GM20431 (cell line): ENCODE measurements around the gene GPR146.

Experiments
- in situ Hi-C: fragments of 300-500 bp; cut with MseI, MboI; formaldehyde crosslinking; loops from one replicate; pipeline ENCODE4 v1.15.0; 2020; ENCODE audit warnings: low sequenced_read_pairs; ENCODE audit not compliant: unreplicated experiment

GPR146 gene

DNA sequence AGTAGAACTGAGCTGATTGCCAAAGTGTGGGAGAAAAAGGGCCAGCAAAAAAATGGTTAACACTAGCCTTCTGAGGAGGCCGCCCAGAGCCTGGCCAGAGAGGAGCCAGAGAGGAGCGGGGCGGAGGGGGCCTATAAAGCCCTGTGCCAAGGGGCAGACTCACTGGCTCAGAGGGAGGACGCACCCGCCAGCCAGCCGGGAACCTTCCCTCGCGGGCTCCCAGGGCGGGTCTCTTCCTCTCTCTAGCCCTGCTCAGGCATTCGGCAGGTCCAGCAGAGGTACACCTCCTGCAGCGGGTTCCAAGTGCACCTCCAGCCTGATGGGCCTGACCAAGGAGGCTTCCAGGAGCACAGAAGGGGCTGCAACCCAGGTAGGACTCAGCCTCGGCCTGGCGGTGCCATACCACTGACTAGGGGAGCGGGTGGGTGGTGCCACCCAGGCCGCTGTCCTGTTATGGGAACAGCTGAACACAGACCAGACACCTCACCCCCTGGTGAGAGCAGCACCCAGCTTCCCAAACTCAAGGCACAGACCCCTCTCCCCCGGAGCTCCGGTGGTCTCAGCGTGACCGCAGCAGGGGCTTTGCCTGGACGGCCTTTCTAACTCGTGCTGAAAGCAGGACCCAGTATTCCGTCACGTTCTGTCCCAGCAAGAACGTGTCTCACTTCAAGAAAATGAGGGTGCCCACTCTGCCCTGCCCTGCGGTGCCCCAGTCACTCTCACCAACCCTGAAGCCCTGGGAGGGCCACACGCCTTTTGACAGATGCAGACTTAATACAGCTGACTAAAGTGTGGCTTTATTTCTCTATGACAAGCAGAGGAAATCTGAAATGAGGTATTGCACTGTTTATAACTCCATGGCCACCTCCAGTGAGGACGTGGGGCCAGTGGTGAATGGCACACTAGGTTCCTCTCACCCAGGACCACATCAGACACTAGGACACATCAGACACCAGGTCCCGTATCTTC lies 43.9 kb downstream of the GPR146 start, which contains the start of gene GPER1:
Gene GPER1 (plus strand): TSS at position 162 of the 969 bp plus-strand sequence. CDS start 3,616 bp downstream, outside the sequence.
- in situ Hi-C loops: no loop called here

DNA sequence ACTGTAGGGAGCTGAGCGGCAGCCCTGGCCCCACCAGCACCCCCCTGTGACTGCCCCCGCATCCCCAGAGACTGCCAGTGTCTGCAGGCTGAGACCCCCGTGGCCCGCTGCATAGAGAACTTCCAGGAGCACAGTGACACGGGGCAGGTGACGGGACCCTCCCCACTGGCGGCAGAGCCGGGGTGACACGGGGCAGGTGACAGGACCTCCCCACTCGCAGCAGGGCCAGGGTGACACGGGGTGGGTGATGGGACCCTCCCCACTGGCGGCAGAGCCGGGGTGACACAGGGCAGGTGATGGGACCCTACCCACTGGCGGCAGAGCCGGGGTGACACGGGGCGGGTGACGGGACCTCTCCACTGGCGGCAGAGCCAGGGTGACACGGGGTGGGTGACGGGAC lies 45.9 kb downstream of the GPR146 start:
- in situ Hi-C loops: no loop called here

DNA sequence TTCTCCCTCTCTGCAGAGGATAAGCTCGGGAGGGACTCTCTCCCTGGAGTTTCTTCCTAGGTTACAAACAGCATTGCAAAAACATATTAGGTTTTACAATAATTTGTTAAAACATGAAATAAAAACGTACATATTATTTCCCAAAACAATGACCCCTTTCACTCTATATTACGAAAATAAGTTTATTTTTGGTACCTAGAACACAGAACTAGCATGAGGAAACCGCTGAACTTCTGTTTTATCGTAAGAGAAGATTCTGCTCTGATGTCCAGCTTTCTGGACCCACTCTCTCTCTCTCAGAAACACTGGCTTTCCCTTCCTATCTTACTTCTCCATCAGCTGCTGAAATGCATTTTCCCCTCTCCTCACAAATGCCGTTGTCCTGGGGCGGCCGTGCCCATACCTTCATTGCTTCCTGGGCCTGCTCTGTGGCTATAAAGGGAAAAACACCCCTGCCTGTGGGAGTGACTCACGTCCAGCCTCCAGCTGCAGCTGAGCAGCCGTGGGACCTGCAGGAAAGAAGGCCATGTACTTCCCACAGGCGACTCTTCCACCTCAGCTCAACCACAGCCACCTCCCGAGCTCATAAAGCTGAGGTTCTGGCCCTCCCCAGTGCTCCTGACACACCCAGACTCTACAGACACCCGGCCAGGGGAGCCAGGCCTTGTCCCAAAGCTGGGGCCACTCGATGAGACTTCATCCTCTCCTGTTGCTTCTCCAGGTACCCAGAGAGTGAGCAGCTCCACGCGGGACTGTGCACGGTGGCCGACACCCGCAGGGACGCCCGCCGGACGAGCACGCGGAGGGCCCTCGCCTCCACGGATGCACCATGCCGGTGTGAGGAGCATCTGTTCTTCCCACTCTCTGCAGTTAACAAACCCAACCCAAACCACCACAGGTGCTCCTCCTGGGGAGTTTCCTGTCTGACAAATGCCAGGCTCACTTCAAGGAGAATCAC lies 46.6 kb downstream of the GPR146 start:
- in situ Hi-C loops: no loop called here

DNA sequence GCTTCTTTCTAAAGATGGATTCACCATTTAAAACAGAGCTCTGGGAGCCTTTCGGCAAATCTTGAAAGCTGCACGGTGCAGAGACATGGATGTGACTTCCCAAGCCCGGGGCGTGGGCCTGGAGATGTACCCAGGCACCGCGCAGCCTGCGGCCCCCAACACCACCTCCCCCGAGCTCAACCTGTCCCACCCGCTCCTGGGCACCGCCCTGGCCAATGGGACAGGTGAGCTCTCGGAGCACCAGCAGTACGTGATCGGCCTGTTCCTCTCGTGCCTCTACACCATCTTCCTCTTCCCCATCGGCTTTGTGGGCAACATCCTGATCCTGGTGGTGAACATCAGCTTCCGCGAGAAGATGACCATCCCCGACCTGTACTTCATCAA lies 47.3 kb downstream of the GPR146 start:
- in situ Hi-C loops: no loop called here

DNA sequence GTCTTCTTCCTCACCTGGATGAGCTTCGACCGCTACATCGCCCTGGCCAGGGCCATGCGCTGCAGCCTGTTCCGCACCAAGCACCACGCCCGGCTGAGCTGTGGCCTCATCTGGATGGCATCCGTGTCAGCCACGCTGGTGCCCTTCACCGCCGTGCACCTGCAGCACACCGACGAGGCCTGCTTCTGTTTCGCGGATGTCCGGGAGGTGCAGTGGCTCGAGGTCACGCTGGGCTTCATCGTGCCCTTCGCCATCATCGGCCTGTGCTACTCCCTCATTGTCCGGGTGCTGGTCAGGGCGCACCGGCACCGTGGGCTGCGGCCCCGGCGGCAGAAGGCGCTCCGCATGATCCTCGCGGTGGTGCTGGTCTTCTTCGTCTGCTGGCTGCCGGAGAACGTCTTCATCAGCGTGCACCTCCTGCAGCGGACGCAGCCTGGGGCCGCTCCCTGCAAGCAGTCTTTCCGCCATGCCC lies 47.9 kb downstream of the GPR146 start:
- in situ Hi-C loops: no loop called here

DNA sequence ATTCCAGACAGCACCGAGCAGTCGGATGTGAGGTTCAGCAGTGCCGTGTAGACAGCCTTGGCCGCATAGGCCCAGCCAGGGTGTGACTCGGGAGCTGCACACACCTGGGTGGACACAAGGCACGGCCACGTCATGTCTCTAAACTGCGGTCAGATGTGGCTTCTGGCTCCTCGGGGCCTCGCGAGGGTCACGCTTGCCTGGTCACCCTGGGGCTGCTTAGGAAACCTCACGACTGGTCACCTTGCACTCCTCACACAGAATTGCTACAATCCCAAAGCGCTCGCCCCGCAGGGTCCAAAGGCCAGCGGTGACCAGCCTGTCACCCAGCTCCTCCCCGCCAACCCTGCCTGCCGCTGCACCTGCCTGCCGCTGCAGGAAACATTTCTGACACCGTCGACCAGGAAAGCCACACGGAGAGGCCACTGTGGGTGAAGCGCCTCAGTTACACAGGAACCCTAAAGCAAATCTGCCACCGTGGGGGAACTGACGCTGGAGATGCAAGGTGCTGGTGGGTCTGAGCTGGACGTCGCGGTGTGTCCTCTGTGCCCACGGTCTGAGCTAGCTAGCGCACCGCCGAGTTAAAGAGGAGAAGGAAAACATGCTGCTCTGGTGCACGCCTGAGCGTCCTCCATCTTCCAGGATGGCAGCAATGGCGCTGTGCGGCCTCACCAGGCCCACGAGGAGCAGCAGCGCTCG lies 48.6 kb downstream of the GPR146 start:
- in situ Hi-C loops: no loop called here

DNA sequence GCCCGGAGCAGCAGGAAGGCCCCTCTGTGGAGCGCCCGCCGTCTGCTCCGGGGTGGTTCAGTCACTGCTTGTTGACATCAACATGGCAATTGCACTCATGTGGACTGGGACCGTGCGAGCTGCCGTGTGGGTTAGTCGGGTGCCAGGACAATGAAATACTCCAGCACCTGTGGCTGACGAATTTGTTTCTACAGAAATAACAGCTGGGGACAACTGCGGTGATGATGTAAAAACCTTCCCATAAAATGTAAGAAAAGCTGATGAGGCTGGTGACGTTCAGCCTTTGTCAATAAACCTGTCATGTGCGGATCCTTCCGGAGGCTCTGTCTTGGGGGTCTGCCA lies 49.1 kb downstream of the GPR146 start:
- in situ Hi-C loops: no loop called here

DNA sequence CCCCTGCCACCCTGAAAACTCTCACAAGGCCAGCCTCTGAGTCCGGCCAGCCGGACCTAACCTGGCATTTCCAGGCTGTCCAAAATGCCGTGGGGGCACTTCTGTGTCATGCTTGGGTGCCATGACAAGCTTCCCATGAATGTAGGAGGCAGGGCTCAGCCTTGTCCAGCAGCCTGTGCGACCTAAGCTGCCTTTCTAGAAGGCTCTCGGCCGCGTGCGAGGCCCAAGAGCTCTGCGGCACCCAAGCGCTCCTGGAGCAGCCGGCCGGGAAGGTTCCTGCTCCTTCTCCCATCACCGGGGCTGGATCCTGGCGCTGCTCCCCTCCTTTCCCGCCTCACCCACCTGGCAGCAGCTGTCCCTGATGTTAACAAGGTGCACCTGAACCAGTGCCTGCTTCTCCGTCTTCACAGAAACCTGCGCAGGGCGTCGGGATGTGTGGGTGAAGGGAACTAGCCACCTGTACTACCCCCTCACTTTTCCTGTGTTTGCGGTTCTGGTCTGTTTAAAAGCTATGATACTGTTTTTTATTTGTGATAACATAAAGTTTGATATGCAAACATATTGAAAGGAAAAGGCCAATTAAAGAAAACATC lies 49.7 kb downstream of the GPR146 start:
- in situ Hi-C loops: no loop called here

DNA sequence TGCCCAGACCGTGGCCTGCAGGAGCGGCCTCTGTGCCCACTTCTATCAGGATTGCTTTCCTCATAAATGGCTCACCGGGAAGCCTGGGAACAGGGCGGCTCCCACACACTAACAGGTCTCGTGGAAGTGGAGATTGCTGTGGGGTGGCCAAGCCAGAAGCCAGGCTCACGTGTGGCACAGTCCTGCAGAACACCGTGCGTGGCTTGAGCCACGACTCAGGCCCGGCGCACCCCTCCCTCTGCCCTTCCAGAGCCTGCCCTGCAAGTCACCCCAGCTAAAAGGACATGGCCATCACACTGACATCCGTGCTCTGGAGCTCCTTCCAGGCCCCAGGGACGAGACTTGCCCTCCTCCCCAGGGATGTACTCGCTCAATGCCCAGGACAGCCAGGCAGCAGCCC lies 50.5 kb downstream of the GPR146 start:
- in situ Hi-C loops: no loop called here

DNA sequence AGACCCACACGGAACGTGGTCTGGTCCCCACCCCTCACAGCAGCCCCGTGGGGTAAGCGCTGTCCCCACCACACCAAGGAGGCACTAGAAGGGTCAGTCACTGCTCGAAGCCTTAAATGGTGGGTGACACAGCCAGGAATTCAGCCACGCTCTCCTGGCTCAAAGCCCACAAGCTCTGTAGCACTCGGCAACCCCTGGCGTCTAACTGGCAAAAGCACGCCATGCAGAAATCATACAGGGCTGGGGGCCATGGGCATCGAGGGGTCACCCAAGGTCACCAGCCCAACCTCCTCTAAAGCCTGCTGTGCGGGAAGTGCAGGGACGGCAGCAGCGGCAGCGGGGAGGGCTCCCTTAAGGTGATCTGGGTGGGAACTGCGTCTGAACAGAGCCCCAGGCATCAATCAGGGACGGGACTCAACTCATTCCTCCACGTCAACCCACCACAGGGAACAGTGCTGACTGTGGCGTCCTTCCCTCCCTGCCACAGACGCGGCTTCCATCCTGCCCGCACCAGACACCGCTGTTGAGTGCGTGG lies 51.3 kb downstream of the GPR146 start:
- in situ Hi-C loops: no loop called here

DNA sequence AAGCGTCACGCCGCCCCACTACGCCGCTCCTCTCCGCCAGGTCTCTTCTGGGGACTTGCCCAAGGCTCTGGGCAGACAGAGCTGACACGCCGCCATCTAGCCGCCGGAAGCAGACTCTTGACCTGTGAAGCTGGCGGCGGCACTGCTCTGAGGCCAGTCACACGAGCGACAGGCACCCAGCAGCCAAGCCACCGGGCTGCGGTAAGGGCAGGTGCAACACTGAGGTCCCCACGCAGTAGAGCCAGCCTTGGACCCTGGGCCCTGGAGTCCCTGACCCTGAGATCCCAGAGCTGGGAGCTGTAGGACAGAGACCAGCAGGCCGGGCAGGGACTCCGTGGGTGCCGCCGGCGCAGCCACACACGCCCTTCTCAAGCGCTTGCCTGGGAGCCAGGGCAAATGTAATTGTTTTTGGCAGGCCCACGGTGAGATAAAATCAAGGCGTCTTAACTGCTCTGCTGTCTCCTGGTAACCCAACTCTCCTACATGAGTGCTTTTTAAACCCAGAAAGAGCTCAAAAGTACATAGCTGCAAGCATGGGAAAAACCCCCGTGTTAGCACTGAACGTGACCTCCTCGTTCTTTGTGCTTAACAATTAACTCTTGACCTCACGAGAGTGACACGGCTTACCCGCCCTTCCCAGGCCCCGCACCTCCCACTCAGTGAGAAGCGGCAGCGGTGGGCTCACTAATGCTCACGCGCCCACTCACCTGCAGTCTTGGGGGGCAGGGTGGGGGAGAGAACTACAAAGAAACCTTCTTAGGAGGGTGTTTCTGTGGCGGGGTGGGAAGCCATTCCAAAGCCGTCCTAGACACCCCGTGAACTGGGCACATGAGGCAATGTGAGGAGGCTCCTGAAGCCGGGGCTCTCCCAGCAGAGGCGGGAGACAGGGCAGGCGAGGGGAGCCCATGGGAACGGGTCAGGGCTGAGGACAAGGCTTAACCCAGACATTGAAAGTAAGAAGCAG lies 52.1 kb downstream of the GPR146 start:
- in situ Hi-C loops: no loop called here

DNA sequence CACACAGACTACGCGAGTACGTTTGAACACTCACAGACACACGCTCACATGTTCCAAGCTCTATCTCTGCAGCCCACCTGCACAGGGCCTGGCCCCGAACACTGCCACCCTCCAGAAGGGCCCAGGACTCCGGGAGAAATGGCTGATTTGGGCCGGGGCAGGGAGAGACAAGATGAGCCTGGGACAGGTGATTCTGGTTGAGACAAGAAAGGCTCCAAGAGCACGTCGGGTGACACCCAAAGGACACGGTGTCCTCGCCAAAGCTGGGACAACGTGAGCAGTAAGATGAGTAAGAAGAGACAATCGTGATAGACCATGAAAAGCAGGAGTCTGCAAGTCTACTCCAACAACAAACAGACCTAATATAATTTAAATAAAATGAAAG lies 52.8 kb downstream of the GPR146 start:
- in situ Hi-C loops: no loop called here

DNA sequence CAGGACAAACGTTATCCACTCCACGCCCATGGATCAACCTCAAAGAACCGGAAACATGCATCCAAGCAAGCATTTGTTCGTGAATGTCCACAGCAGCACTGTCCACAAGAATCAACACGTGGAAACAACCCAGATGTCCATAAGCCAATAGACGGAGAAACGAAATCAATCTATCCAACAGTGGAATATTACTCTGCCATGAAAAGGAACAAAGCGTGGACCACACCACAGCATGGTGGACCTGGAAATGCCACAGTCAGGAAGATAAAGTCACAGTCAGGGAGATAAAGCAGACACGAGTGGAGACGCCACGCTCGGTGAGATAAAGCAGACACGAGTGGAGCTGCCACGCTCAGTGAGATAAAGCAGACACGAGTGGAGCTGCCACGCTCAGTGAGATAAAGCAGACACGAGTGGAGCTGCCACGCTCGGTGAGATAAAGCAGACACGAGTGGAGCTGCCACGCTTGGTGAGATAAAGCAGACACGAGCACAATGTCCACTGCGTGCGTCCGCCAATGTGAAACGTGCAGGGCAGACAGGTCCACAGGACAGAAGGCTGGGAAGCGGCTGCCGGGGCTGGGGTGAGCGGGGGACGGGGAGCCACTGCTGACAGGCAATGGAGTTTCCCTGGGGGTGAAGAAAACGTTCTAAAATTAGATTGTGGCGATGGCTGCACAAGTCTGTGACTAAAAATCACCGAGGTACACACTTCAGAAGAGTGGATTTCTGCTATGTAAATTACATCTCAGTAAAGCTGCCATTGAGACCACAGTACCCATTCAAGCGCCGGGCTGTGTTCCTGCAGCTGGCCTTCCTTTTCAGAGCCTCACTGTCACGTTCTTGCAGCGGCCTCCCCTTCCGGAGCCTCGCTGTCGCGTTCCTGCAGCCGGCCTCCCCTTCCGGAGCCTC lies 54.2 kb downstream of the GPR146 start:
- in situ Hi-C loops: no loop called here

DNA sequence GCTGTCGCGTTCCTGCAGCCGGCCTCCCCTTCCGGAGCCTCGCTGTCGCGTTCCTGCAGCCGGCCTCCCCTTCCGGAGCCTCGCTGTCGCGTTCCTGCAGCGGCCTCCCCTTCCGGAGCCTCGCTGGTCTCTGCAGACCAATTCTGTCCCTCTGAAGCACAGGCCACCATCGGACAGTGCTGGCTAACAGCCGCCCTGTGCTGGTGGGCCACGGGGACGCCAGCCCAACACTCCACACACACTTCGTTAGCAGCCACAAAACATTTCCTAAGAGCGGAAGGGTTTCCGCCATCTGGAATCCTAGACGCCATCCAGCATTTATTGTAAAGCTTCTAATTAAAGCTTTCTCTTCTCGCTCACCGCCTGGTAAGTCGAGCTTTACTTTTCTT lies 54.8 kb downstream of the GPR146 start:
- in situ Hi-C loops: no loop called here

DNA sequence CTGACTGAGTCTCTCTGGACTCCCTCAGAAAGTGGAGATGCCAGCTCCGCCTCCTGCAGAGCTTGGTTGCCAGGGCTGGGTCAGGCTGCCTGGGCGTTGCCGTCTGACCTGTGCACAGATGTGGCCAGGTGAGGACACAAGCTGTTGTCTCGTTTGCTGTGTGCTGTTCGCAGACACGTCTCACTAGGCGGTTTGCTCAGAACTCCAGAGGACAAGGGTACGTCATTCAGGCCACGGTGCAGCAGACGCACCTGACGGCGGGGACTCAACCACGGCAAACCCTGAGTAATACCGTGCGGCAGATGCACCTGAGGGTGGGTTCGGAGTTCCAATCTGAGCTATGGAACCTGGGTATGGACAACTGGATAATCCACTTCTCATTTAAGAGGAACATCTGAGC lies 55.3 kb downstream of the GPR146 start:
- in situ Hi-C loops: no loop called here

DNA sequence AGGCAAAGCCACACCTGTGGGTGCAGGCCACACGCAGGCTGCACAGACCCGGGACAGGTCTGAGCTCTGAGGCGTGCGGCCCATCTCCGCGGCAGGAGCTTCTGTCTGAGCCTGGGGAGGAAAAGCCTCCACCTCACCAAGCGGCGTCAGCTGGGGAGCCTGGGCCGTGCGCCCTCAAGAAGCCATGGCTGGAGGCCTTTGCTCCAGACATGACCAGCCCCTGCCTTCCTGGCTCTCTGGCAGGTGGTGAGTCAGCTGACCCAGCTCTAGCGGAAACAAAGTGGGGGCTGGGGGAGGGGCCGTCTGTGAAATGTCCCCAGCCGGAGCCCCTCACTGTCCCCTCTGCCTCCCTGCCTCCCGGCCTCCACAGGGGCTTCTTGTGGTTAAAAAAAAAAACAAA lies 56.0 kb downstream of the GPR146 start:
- in situ Hi-C loops: no loop called here

DNA sequence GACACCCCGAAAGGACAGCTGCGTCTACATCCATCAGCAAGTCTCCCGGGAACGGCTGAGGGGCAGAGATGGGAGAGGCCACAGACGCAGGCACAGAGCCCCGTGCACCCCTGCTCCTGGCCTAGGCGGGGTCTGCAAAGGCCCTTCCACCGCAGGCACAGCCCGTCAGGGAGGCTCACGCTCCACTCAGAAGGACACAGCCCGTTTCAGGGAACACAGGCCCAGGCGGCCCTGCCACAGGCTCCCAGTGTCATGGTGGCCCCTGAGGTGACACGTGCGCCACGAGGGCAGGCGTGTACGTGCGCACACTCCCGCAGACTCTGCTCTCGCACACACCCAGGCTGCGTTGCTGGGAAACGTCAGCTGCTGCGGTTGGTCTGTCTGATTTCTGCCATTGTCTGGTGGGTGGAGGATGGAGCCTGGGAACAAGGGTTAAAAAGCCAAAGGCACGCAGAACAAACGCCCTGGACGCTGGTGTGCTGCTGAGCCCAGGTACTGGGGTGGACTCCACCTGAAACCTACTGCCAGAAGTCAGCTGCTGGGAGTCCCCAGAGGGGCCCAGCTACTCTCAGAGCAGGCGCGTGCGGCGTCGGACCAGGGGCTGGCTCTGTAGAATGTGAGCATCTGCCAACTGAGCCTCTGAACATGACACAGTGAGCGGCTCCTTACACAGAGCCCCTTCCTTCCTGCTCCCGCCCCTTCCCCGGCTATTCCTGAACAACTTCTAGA lies 56.7 kb downstream of the GPR146 start:
- in situ Hi-C loops: no loop called here
